GM10266 (cell line): ENCODE measurements around the gene KCND2.

Experiments used
- DNase-seq: peaks from one replicate; pipeline ENCODE4 v3.0.0; 2012; ENCODE audit errors: extremely low spot score
- TF ChIP-seq, protein P1 (sequence below): IDR thresholded peaks from 2 replicates; pipeline ENCODE4 v1.5.1; 2012; ENCODE audit warnings: mild to moderate bottlenecking, low read depth; ENCODE audit not compliant: control insufficient read depth, insufficient read depth; ENCODE audit errors: missing control alignments

KCND2 gene

DNA sequence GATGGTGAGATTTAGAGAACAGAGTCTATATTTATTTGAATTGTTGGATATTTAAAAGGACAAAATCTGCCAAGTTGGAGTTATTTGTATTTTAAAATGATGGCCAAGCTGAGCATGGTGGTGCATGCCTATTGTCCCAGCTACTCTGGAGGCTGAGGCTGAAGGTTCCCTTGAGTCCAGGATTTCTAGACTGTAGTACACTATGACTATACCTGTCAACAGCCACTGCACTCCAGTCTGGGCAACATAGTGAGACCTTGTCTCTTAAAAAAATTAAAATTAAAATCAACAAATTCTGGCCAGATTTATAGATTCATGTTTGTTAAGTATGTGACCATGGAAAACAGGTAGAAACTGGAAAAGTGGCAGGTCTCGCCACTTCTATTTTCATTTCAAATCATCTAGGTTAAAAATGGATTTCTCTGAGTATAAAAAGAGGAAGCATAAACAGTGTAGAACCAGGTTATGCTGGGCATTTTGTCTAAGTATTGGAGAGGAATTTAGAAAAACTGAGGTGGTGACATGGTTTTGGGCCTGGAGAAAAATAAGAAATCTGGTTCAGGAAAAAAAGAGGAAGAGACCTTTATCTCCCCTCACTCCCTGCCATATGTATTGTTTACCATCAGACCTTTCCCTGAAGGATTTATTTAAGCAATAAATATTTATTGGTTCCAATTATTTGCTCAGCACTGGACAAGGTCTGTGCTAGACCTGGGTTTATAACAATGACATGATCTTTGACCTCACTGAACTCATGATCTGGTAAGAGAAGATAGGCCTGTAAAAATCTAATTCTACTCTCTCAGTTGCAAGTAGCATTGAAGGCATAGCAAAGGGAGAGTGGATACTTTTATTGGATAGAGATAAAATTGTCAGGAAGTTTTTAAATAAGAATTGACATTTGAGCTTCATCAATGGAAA, 450.8 kb downstream of the KCND2 start:
- no peak for DNase-seq
- TF ChIP-seq, protein P1, sequence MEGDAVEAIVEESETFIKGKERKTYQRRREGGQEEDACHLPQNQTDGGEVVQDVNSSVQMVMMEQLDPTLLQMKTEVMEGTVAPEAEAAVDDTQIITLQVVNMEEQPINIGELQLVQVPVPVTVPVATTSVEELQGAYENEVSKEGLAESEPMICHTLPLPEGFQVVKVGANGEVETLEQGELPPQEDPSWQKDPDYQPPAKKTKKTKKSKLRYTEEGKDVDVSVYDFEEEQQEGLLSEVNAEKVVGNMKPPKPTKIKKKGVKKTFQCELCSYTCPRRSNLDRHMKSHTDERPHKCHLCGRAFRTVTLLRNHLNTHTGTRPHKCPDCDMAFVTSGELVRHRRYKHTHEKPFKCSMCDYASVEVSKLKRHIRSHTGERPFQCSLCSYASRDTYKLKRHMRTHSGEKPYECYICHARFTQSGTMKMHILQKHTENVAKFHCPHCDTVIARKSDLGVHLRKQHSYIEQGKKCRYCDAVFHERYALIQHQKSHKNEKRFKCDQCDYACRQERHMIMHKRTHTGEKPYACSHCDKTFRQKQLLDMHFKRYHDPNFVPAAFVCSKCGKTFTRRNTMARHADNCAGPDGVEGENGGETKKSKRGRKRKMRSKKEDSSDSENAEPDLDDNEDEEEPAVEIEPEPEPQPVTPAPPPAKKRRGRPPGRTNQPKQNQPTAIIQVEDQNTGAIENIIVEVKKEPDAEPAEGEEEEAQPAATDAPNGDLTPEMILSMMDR: no peak

DNA sequence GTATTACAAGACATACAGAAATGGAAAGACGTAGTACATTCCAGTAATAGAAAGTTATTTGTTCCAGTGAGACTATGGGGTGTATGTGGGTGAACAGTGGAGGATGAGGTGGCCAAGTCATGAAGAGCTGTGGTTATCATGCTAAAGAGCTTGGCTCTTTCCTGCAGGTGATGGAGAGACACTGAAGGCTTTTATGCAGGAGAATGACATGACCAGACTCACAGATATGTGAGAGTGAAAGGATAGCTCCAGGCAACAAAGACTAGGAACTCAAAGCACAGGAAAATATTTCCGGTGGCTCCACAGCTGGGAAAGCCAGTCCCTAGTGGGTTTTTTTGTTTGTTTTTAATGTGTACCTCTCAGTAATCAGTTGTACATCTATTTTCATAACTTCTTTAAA, 451.5 kb downstream of the KCND2 start:
- TF ChIP-seq, protein P1: no peak
- no peak for DNase-seq

DNA sequence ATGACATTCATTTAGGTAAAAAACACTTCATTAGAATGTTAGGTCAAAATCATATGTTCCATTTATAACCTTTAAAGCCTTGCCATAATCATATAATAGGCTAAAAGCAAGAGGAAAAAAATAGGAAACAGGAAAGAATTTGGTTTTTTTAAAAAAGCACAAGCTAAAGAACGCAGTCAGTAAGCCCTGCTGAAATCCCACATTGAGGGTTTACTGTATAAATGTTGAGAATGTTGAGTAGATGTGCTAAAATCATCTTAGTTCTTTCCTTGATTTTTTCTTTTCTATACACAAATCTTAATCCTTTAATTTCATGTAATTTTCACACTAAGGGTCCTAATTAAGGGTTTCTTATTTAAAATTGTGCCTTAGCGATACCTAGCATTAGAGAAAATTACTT, 452.0 kb downstream of the KCND2 start:
- TF ChIP-seq, protein P1: no peak
- no peak for DNase-seq

DNA sequence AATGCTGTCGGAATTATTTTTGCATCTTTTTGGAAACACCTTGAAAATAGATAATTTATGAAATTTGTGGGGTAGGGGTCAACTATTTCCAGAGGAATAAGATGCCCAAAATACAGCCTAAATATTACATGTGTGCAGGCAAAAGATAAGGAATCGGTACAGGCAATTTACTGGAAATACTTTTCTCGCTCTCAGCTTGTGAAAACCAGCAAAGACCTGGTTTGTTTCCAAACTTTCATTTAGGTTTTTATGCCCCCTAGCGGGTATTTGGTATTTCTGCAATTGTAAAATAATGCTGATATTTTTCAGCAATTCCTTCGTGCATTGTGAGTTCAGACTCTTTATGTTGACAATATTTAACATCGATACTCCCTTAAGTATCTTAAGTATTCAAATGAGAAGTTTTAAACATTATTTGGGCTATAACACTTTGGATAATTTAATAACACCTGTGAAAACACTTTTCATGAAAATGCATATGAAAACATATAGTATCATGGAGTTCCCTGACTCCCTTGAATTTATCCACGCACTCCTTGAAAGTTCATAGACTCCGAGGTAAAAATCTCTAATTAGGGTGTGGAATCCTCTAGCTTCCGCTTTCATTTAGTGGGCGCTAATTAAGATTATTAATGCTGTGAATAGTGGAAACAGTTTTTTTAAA, 452.5 kb downstream of the KCND2 start:
- TF ChIP-seq, protein P1: peak; percentile 51
- DNase-seq: peak; percentile 22

DNA sequence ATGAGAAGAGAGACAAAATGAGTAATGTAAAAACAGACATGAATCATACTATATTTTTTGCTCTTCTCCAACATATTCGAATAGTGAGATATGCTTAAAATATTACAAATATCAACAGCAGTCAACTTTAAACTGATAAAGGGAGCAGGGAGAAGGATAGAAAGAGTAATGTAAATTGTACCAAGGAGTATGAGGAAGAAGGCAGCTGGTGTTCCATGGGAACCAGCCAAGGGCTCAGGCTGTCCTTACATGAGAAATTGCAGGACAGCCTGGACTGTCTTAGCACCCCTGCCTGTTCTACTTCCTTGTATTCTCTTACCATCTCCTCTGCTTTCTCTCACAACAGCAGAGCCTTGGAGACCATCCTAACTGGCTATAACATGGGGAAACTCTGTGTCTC, 456.3 kb downstream of the KCND2 start:
- TF ChIP-seq, protein P1: no peak

DNA sequence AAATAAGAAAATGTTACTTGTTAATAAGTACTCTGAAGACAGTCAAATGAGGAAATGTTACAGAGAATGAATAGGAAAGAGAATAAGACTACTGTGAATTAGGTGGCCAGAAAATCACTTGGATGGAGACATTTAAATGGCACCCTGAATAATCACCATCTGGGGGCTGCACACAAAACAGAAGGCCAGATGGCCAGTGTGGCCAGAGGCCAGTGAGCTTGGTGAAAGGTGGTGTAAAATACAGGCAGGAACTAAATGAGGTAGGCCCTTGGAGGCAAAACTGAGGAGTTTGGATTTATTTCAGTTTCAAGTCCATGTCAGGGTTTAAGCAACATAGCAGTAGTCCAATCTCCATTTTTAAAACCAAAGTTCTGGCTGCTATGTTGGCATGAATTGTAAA, 458.3 kb downstream of the KCND2 start:
- no peak for DNase-seq
- TF ChIP-seq, protein P1: no peak

More for the DNA sequence above, 456.3 kb downstream of the KCND2 start:
- DNase-seq: no peak

DNA sequence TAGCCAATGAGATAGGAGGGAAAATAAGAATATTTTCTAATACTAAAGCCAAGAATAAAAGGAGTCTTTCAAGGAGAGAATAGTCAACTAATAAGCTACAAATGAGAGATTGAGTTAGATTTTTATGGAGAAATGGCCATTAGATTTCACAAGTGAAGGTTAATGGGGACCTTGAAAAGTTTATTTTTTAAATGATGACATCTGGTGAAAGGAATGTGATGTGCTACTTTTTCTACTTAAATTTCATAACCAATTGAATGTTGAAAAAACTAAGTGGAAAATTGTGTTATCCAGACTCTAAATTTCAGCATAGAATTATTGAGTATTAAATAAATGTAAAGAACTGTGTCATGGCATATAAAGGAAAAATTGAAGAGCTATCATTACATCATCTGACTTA, 459.3 kb downstream of the KCND2 start:
- TF ChIP-seq, protein P1: no peak
- no peak for DNase-seq
